MM.1S (cell line): ENCODE data around the gene LOXL4.

ENCODE experiments used
- CTCF ChIP-seq: fragments of 300-600 bp; sonication (generic); IDR thresholded peaks from 2 replicates; pipeline ENCODE4 v1.5.1; 2016; ENCODE audit warnings: antibody characterized with exemption, low read length, mixed read lengths
- EZH2 ChIP-seq: fragments of 300-600 bp; sonication (generic); optimal IDR thresholded peaks from 2 replicates; pipeline ENCODE3; 2017; ENCODE audit warnings: low read depth, mild to moderate bottlenecking, antibody characterized with exemption, low read length, mixed read lengths

GRCh38 chr10:98201760-98202159 is 66.2 kb downstream of the LOXL4 start:
- no peak for TF ChIP-seq CTCF
- TF ChIP-seq EZH2, result no peak
